ENCODE measurements around the gene CCR9. TPM values are rescaled to one million over a fixed set of nuclear protein-coding genes. Genes with fewer than 3 reads are reported as not detected.

CCR9 gene
- total and polyA plus RNA-seq, 2 experiments from 2014 or later = not detected

DNA sequence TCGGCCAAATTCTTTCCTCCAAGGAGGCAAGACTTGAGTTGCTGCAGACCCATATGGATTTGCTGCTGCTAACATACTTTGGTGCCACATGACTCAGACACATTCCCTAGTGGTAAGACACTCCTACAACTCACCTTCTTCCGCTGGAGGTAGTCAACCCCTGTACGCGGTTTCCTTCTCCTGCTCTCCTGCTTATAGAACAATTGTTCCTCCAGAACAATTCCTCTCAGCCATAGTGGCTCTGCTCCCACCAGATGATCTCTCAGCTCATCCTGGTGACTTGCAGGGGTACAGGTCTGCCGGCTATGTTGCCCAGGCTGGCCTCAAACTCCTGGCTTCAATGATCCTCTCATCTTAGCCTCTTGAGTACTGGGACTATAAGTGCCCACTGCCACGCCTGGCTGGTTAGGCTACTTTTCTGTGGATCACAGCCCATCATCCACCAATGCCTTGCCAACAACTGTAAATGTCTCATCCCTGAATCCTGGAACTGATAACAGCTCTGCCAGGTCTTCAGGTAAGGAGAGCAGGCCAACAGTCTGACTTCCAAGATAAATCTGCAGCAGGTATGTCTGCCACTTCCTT lies 54.5 kb downstream of the CCR9 start:
- TF ChIP-seq EZH2phosphoT487 (IDR thresholded peaks at IDR 0.05; ENCODE audit: insufficient read depth, low read depth) (no peak), EZH2 (IDR thresholded peaks at IDR 0.05; ENCODE audit: insufficient read depth, poor library complexity, severe bottlenecking) (no peak)
- 95 to 100% methylated on average over 6 of the region's 6 CpGs for WGBS, 2 experiments (ENCODE audit: low coverage in 1 of 2, low lambda C conversion rate in 2 of 2, missing lambda C conversion rate in 2 of 2)
- no peaks in the 10 kb centered on the region for H3K27me3 ChIP-seq (replicated peaks; ENCODE audit: insufficient read depth)
- no peaks in the 10 kb centered on the region for H3K36me3 ChIP-seq (ENCODE audit: low read depth)
- H3K4me3 ChIP-seq = no peak overlapping the region
- in situ Hi-C loops (cut with MboI) = loop anchor here (5.0 to 25.0 kb wide), 2 partner anchors 121 to 421 kb away; partner anchors contain the start of genes CCR2 and CCR5
- no peaks in the 10 kb centered on the region for H3F3A ChIP-seq (ENCODE audit: insufficient read depth)
- H3K9me2 ChIP-seq (ENCODE audit: insufficient read depth) = no peaks in the 10 kb centered on the region
- no peaks in the 10 kb centered on the region for H3K9me3 ChIP-seq (ENCODE audit: low read depth)
- no peak overlapping the region for H3K4me2 ChIP-seq (ENCODE audit: unreplicated experiment)
- H4K20me1 ChIP-seq (ENCODE audit: insufficient read depth) = no peaks in the 10 kb centered on the region
- no peak overlapping the region for H3K27ac ChIP-seq
- peaks cover 5% of the 10 kb centered on the region for H3K4me1 ChIP-seq (ENCODE audit: insufficient read depth)
- no peaks in the 10 kb centered on the region for H3K79me2 ChIP-seq (ENCODE audit: insufficient read depth)
- DNase-seq = no peak
- H3K9ac ChIP-seq = no peak overlapping the region
- H2AFZ ChIP-seq = no peak overlapping the region

DNA sequence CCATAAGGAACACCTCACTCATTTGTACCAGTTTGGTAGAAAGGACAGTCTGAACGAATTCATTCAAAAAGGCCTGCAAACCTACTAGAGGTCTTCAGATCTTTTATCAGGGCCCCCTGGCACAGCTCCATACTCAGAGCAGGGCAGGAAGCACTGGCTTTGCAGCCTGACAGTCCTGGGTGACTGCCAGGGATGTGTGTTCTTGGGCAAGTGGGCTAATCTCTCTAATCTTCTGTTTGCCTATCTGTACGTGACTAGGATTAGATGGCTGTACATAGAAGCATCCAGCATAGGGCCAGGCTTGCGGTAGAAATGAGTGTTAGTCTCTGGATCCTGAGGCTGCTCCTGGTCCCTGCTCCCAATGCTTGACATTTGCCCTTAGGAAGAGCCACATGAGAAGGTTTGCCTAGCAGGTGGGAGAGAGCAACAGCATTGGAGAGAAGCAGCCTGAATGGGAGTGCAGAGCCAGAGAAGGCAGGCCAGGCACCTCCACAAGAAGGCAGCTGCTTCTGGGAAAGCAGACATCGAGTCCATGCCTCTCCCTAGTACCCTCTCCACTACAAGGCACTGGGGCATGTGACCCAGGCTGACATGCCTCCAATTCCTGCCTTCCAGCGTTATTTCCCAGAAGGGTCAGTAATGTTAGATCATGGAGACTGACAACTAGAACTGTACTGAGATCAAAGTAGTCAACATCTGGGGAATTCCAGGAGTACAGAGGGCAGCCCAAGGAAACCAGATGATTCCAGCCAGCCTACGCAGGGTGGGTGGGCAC lies 55.9 kb downstream of the CCR9 start:
- Histone ChIP-seq H3K9me3 (ENCODE audit: low read depth) (no peaks in the 10 kb centered on the region), H3K36me3 (ENCODE audit: low read depth) (no peaks in the 10 kb centered on the region), H3K4me2 (ENCODE audit: unreplicated experiment) (no peak overlapping the region), H3F3A (ENCODE audit: insufficient read depth) (no peaks in the 10 kb centered on the region), H4K20me1 (ENCODE audit: insufficient read depth) (no peaks in the 10 kb centered on the region), H2AFZ (no peak overlapping the region), H3K9me2 (ENCODE audit: insufficient read depth) (no peaks in the 10 kb centered on the region), H3K27ac (no peak overlapping the region), H3K4me1 (ENCODE audit: insufficient read depth) (peaks cover 10% of the 10 kb centered on the region), H3K4me3 (no peak overlapping the region), H3K9ac (no peak overlapping the region), H3K27me3 (replicated peaks; ENCODE audit: insufficient read depth) (no peaks in the 10 kb centered on the region), H3K79me2 (ENCODE audit: insufficient read depth) (no peaks in the 10 kb centered on the region)
- 84 to 93% methylated on average over 6 of the region's 6 CpGs for WGBS, 2 experiments (ENCODE audit: low coverage in 1 of 2, low lambda C conversion rate in 2 of 2, missing lambda C conversion rate in 2 of 2)
- TF ChIP-seq EZH2 (IDR thresholded peaks at IDR 0.05; ENCODE audit: insufficient read depth, poor library complexity, severe bottlenecking) (no peak), EZH2phosphoT487 (IDR thresholded peaks at IDR 0.05; ENCODE audit: insufficient read depth, low read depth) (no peak)
- DNase-seq = no peak
- in situ Hi-C loops (cut with MboI) = loop anchor here (5.0 to 25.0 kb wide), 2 partner anchors 120 to 420 kb away; partner anchors contain the start of genes CCR2 and CCR5

DNA sequence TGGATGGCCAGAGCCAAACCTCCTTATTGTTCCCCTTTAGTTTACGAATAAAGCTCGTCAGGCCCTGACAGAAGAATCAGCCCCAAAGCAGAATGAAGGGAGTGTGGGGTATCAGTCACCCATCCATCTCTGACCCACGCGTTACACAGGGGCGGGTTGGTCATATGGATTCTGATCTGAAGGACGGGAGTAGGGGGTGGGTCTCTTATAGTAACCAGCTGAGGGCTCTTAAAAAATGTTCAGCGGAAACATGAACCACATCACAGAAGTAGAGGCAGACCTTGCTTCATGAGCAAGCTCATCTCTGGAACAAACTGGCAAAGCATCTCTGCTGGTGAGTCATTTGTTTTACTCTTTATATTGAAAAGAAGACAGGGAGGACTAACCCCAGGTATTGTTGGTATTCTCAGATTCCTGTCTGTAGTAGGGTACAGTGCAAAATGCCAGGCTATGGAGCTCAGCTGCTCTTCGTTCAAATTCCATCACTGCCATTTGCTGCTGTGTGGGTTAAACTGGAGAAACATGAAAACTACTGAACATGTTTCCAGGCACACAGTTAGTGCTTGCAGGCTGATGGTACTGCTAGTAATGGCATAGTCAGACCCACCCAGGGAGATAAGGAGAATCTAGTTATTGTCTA lies 57.0 kb downstream of the CCR9 start, which contains the start of gene CXCR6:
TSS of gene CXCR6 (plus strand) at position 258 of the 640 bp plus-strand sequence. CDS start 3,018 bp downstream, outside the sequence.
- H3K79me2 ChIP-seq (ENCODE audit: insufficient read depth) = no peaks in the 10 kb centered on the region
- H3K9ac ChIP-seq = no peak within 1 kb of the TSS
- H3K27ac ChIP-seq = no peak within 1 kb of the TSS
- TF ChIP-seq EZH2phosphoT487 (IDR thresholded peaks at IDR 0.05; ENCODE audit: insufficient read depth, low read depth) (no peak), EZH2 (IDR thresholded peaks at IDR 0.05; ENCODE audit: insufficient read depth, poor library complexity, severe bottlenecking) (no peak)
- H3K27me3 ChIP-seq (replicated peaks; ENCODE audit: insufficient read depth) = no peaks in the 10 kb centered on the region
- H2AFZ ChIP-seq = no peak within 1 kb of the TSS
- H3K4me2 ChIP-seq (ENCODE audit: unreplicated experiment) = no peak within 1 kb of the TSS
- in situ Hi-C loops (cut with MboI) = loop anchor here (5.0 to 25.0 kb wide), 2 partner anchors 119 to 419 kb away; partner anchors contain the start of genes CCR2 and CCR5
- peak; percentile 34 for DNase-seq
- no peaks in the 10 kb centered on the region for H3K36me3 ChIP-seq (ENCODE audit: low read depth)
- 86 to 91% methylated on average over 8 of the region's 8 CpGs for WGBS, 2 experiments (ENCODE audit: low coverage in 1 of 2, low lambda C conversion rate in 2 of 2, missing lambda C conversion rate in 2 of 2)
- H3F3A ChIP-seq (ENCODE audit: insufficient read depth) = peaks cover 6% of the 10 kb centered on the region
- no peak within 1 kb of the TSS for H3K4me3 ChIP-seq
- no peaks in the 10 kb centered on the region for H4K20me1 ChIP-seq (ENCODE audit: insufficient read depth)
- H3K4me1 ChIP-seq (ENCODE audit: insufficient read depth) = peaks cover 18% of the 10 kb centered on the region
- no peaks in the 10 kb centered on the region for H3K9me3 ChIP-seq (ENCODE audit: low read depth)
- H3K9me2 ChIP-seq (ENCODE audit: insufficient read depth) = no peaks in the 10 kb centered on the region

Data from GM23248 (cell line).